HG02763 (cell line): ENCODE results near the gene FMO2.
"Not testable (repeated sequence)": the region's sequence is repeated elsewhere in the genome, so short reads cannot be mapped to it uniquely, and the experiment has no call there.

Experiments used
- ATAC-seq: cut with Tn5 transposase; IDR thresholded peaks from one replicate; pipeline ENCODE4 v1.9.1; 2021; ENCODE audit warnings: mild to moderate bottlenecking, moderate library complexity; ENCODE audit not compliant: unreplicated experiment

The FMO2 gene

GRCh38 chr1:171219346-171220080, 34.4 kb downstream of the FMO2 start:
- no peak for ATAC-seq

- no peak for ATAC-seq
These were observed 35.0 kb downstream of the FMO2 start for GRCh38 chr1:171220081-171220420.

GRCh38 chr1:171220581-171221054, 35.5 kb downstream of the FMO2 start:
- ATAC-seq: no peak

GRCh38 chr1:171221665-171222591, 36.8 kb downstream of the FMO2 start:
- no peak for ATAC-seq

GRCh38 chr1:171222936-171223335, 37.8 kb downstream of the FMO2 start:
- ATAC-seq: no peak

- not testable (repeated sequence) for ATAC-seq
These were observed 39.2 kb downstream of the FMO2 start for GRCh38 chr1:171224257-171224656.

- ATAC-seq: peak; percentile 58
These were observed 41.8 kb downstream of the FMO2 start for GRCh38 chr1:171226747-171227370.

- ATAC-seq: no peak
These were observed 46.2 kb downstream of the FMO2 start for GRCh38 chr1:171231326-171231725.

- no peak for ATAC-seq
These were observed 48.1 kb downstream of the FMO2 start for GRCh38 chr1:171233183-171233582.

GRCh38 chr1:171236231-171236630, 51.1 kb downstream of the FMO2 start:
- ATAC-seq: not testable (repeated sequence)

- ATAC-seq: no peak
These were observed 58.8 kb downstream of the FMO2 start for GRCh38 chr1:171243878-171244277.

- ATAC-seq: no peak
These were observed 60.5 kb downstream of the FMO2 start for GRCh38 chr1:171245458-171246064.

GRCh38 chr1:171247501-171247900, 62.4 kb downstream of the FMO2 start:
- ATAC-seq: no peak

GRCh38 chr1:171248302-171248701, 63.2 kb downstream of the FMO2 start, which contains the start of gene FMO1:
TSS of gene FMO1 (plus strand) at chr1:171248494. CDS start at chr1:171258088, 9,594 bp downstream.
- no peak for ATAC-seq

- ATAC-seq: no peak
These were observed 63.7 kb downstream of the FMO2 start for GRCh38 chr1:171248841-171249240.

- no peak for ATAC-seq
These were observed 65.2 kb downstream of the FMO2 start for GRCh38 chr1:171250263-171250662.

- peak; percentile 43 for ATAC-seq
These were observed 66.2 kb downstream of the FMO2 start for GRCh38 chr1:171251042-171251951.

GRCh38 chr1:171251952-171252300, 66.8 kb downstream of the FMO2 start:
- no peak for ATAC-seq

GRCh38 chr1:171252482-171252881, 67.4 kb downstream of the FMO2 start:
- peak; percentile 90 for ATAC-seq

GRCh38 chr1:171254859-171255258, 69.8 kb downstream of the FMO2 start:
- no peak for ATAC-seq
